Kidney tubule cell (primary cell): ENCODE measurements around the gene DPY19L2.
"Not testable (repeated sequence)": the region's sequence is repeated elsewhere in the genome, so short reads cannot be mapped to it uniquely, and the experiment has no call there.

ENCODE experiments used
- DNase-seq: peaks from one replicate; pipeline ENCODE4 v3.0.0-alpha.2; 2018; ENCODE audit warnings: low spot score

The DPY19L2 gene

GRCh38 chr12:63658501-63658900 lies 9.8 kb downstream of the DPY19L2 start:
- peak; percentile 60 for DNase-seq

GRCh38 chr12:63656407-63656806 lies 11.9 kb downstream of the DPY19L2 start:
- DNase-seq, result not testable (repeated sequence)

GRCh38 chr12:63655543-63656257 lies 12.6 kb downstream of the DPY19L2 start:
- not testable (repeated sequence) for DNase-seq

- not testable (repeated sequence) for DNase-seq
These were observed 13.8 kb downstream of the DPY19L2 start for GRCh38 chr12:63654481-63654880.

GRCh38 chr12:63649517-63649916 lies 18.8 kb downstream of the DPY19L2 start:
- DNase-seq, result peak; percentile 68

GRCh38 chr12:63643381-63644140 lies 24.7 kb downstream of the DPY19L2 start:
- DNase-seq, result not testable (repeated sequence)

- not testable (repeated sequence) for DNase-seq
These were observed 44.0 kb downstream of the DPY19L2 start for GRCh38 chr12:63624258-63624657.

- not testable (repeated sequence) for DNase-seq
These were observed 52.7 kb downstream of the DPY19L2 start for GRCh38 chr12:63615544-63615943.

- DNase-seq, result not testable (repeated sequence)
These were observed 57.0 kb downstream of the DPY19L2 start for GRCh38 chr12:63611285-63611684.

GRCh38 chr12:63609281-63609680 lies 59.0 kb downstream of the DPY19L2 start:
- not testable (repeated sequence) for DNase-seq

- not testable (repeated sequence) for DNase-seq
These were observed 63.3 kb downstream of the DPY19L2 start for GRCh38 chr12:63604985-63605384.

GRCh38 chr12:63594828-63595227 lies 73.5 kb downstream of the DPY19L2 start:
- not testable (repeated sequence) for DNase-seq

GRCh38 chr12:63584426-63584825 lies 83.9 kb downstream of the DPY19L2 start:
- DNase-seq, result peak; percentile 49

GRCh38 chr12:63583289-63583688 lies 85.0 kb downstream of the DPY19L2 start:
- not testable (repeated sequence) for DNase-seq

GRCh38 chr12:63577631-63578030 lies 90.7 kb downstream of the DPY19L2 start:
- not testable (repeated sequence) for DNase-seq

GRCh38 chr12:63572038-63572437 lies 96.3 kb downstream of the DPY19L2 start:
- not testable (repeated sequence) for DNase-seq

- DNase-seq, result not testable (repeated sequence)
These were observed 109.8 kb downstream of the DPY19L2 start for GRCh38 chr12:63558445-63558844.

GRCh38 chr12:63551397-63551796 lies 116.9 kb downstream of the DPY19L2 start:
- not testable (repeated sequence) for DNase-seq

GRCh38 chr12:63549034-63549433 lies 119.3 kb downstream of the DPY19L2 start:
- not testable (repeated sequence) for DNase-seq

- not testable (repeated sequence) for DNase-seq
These were observed 122.9 kb downstream of the DPY19L2 start for GRCh38 chr12:63545298-63545916.

GRCh38 chr12:63538656-63539055 lies 129.6 kb downstream of the DPY19L2 start:
- not testable (repeated sequence) for DNase-seq

GRCh38 chr12:63537838-63538237 lies 130.5 kb downstream of the DPY19L2 start:
- not testable (repeated sequence) for DNase-seq

- DNase-seq, result not testable (repeated sequence)
These were observed 138.7 kb downstream of the DPY19L2 start for GRCh38 chr12:63529641-63530040.
